ENCODE results near the gene SF1. TPM values are rescaled to one million over a fixed set of nuclear protein-coding genes. Genes with fewer than 3 reads are reported as not detected.

Gene SF1
- total and polyA plus RNA-seq, 2 donors (not counting 3 experiments of a cell fraction or from before 2014, with no cell fraction given), result 95.0 to 342 TPM

GRCh38 chr11:64827451-64827839 is 49.1 kb upstream of the SF1 start:
- ChIA-PET CTCF (interaction anchor here (0.8 kb wide), 1 partner anchor 11 kb away, joined by 3 read pairs; no protein-coding TSS in a partner anchor), POLR2A (no interaction called here)
- Histone ChIP-seq H3K27me3 (ENCODE audit: control insufficient read depth in 2 of 2, insufficient read depth in 2 of 2, low read length in 2 of 2) (peaks cover 0 to 3% of the 10 kb centered on the region in 2 experiments), H3K4me2 (ENCODE audit: insufficient read depth, low read length) (no peak overlapping the region), H3K4me3 (replicated peaks in 1 of 3; ENCODE audit: insufficient read depth in 1 of 3, low read depth in 1 of 3, low read length in 3 of 3) (no peak overlapping the region), H3K79me2 (ENCODE audit: control insufficient read depth, insufficient read depth, low read length) (no peaks in the 10 kb centered on the region), H4K20me1 (replicated peaks; ENCODE audit: control insufficient read depth, extremely low read depth, insufficient read depth, low read length) (no peaks in the 10 kb centered on the region), H3K9me1 (replicated peaks; ENCODE audit: control insufficient read depth, extremely low read depth, insufficient read depth, low read length) (no peaks in the 10 kb centered on the region), H3K27ac (ENCODE audit: insufficient read depth, low read depth, low read length) (no peak overlapping the region), H3K9me3 (replicated peaks; ENCODE audit: control insufficient read depth, insufficient read depth, low read length) (no peaks in the 10 kb centered on the region), H3K4me1 (ENCODE audit: control insufficient read depth, extremely low read depth, insufficient read depth, low read length) (no peaks in the 10 kb centered on the region), H2AFZ (ENCODE audit: low read depth, low read length) (no peak overlapping the region), H3K36me3 (ENCODE audit: control insufficient read depth in 2 of 2, extremely low read depth in 1 of 2, insufficient read depth in 2 of 2, low read length in 2 of 2) (no peaks in the 10 kb centered on the region), H3K9ac (replicated peaks; ENCODE audit: extremely low read depth, insufficient read depth, low read length) (no peak overlapping the region)
- no peak for TF ChIP-seq GATA2 (IDR thresholded peaks at IDR 0.05; ENCODE audit: insufficient read depth, insufficient read length, low read depth, low read length)
- no peak for TF ChIP-seq POLR2AphosphoS5 (IDR thresholded peaks at IDR 0.05; ENCODE audit: insufficient read depth, low read depth, low read length)
- no peak for TF ChIP-seq EZH2 (IDR thresholded peaks at IDR 0.05; ENCODE audit: borderline replicate concordance, low read depth, low read length, severe bottlenecking)
- TF ChIP-seq MAX (IDR thresholded peaks at IDR 0.05; ENCODE audit: insufficient read depth, insufficient read length), result no peak
- no peak for TF ChIP-seq FOS (IDR thresholded peaks at IDR 0.05; ENCODE audit: borderline replicate concordance, insufficient read depth, low read length)
- TF ChIP-seq, protein P1, sequence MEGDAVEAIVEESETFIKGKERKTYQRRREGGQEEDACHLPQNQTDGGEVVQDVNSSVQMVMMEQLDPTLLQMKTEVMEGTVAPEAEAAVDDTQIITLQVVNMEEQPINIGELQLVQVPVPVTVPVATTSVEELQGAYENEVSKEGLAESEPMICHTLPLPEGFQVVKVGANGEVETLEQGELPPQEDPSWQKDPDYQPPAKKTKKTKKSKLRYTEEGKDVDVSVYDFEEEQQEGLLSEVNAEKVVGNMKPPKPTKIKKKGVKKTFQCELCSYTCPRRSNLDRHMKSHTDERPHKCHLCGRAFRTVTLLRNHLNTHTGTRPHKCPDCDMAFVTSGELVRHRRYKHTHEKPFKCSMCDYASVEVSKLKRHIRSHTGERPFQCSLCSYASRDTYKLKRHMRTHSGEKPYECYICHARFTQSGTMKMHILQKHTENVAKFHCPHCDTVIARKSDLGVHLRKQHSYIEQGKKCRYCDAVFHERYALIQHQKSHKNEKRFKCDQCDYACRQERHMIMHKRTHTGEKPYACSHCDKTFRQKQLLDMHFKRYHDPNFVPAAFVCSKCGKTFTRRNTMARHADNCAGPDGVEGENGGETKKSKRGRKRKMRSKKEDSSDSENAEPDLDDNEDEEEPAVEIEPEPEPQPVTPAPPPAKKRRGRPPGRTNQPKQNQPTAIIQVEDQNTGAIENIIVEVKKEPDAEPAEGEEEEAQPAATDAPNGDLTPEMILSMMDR (IDR thresholded peaks at IDR 0.05; ENCODE audit: extremely low read depth in 1 of 2, insufficient read depth in 1 of 2, low read depth in 1 of 2, low read length in 2 of 2), result no peak
- intact Hi-C loops (cut with micrococcal nuclease) (no loop called here), dilution Hi-C loops (cut with MboI; ENCODE audit: extremely low pct_ligation_motif_present, low sequenced_read_pairs) (no loop called here)
- FAIRE-seq, result no peak
- no peak for DNase-seq (ENCODE audit: low read depth, low spot score)
- BruUV-seq (replicated peaks), result no TSS peak

Measured in endothelial cell of umbilical vein (primary cell).